Measurements from ENCODE around the gene GREB1. TPM values are rescaled to one million over a fixed set of nuclear protein-coding genes. Genes with fewer than 3 reads are reported as not detected.

The GREB1 gene
- total RNA-seq, 4 donors from 2014 or later: 3.0 to 6.1 (median 4.3) TPM

DNA sequence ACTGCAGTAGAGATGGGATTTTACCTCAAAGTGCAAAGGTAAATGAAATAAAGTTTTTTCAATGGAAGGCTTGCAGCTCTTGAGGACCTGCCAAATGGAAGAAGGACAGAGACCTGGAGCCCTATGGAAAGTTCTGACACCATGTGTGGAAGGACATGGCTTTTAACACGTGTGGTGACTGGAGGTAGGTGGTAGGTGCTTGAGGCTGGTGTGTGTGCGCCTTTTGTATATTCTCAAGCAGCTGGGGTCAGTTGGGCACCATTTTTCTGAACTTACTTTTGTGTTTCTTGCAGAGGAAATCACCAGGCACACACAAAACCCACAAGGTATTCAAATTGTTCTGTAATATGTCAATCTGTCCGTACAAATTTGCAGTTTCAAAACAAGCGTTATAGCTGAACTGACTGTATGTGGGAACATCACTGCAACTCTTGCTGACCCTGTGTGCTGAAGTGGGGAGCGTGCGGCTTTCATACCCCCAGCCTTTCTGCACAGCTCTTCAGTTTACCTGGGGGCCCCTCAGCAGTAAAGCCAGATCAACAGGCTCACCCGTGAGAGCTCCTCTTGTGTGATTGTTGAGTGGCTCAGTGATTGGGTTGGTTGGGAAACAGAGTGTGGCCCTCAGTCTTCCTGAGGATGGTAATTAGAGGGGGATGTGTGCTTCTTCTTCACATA lies 363 bp downstream of the GREB1 start:
- Histone ChIP-seq H3K4me3 (no peak overlapping the region), H3K4me1 (peaks cover 26% of the 10 kb centered on the region), H3K27ac (no peak overlapping the region), H3K36me3 (no peaks in the 10 kb centered on the region), H3K9me3 (no peaks in the 10 kb centered on the region), H3K27me3 (peaks cover 2% of the 10 kb centered on the region)
- DNase-seq (ENCODE audit: low spot score in 2 of 2): no peak
- WGBS: 75% methylated on average over 7 of the region's 7 CpGs
- TF ChIP-seq POLR2A (IDR thresholded peaks at IDR 0.05) (no peak), POLR2AphosphoS5 (IDR thresholded peaks at IDR 0.05) (no peak), EP300 (IDR thresholded peaks at IDR 0.05) (no peak)
- TF ChIP-seq, protein P1, sequence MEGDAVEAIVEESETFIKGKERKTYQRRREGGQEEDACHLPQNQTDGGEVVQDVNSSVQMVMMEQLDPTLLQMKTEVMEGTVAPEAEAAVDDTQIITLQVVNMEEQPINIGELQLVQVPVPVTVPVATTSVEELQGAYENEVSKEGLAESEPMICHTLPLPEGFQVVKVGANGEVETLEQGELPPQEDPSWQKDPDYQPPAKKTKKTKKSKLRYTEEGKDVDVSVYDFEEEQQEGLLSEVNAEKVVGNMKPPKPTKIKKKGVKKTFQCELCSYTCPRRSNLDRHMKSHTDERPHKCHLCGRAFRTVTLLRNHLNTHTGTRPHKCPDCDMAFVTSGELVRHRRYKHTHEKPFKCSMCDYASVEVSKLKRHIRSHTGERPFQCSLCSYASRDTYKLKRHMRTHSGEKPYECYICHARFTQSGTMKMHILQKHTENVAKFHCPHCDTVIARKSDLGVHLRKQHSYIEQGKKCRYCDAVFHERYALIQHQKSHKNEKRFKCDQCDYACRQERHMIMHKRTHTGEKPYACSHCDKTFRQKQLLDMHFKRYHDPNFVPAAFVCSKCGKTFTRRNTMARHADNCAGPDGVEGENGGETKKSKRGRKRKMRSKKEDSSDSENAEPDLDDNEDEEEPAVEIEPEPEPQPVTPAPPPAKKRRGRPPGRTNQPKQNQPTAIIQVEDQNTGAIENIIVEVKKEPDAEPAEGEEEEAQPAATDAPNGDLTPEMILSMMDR (IDR thresholded peaks at IDR 0.05): no peak

GRCh38 chr2:11534746-11535484 lies 1.1 kb downstream of the GREB1 start:
- H3K4me3 ChIP-seq: no peak overlapping the region
- H3K27ac ChIP-seq: no peak overlapping the region
- peaks cover 2% of the 10 kb centered on the region for H3K27me3 ChIP-seq
- H3K9me3 ChIP-seq: no peaks in the 10 kb centered on the region
- TF ChIP-seq POLR2AphosphoS5 (IDR thresholded peaks at IDR 0.05) (no peak), POLR2A (IDR thresholded peaks at IDR 0.05) (no peak), EP300 (IDR thresholded peaks at IDR 0.05) (no peak)
- TF ChIP-seq, protein P1 (IDR thresholded peaks at IDR 0.05): no peak
- H3K36me3 ChIP-seq: no peaks in the 10 kb centered on the region
- peaks cover 26% of the 10 kb centered on the region for H3K4me1 ChIP-seq
- 76% methylated on average over 7 of the region's 7 CpGs for WGBS
- no peak for DNase-seq (ENCODE audit: low spot score in 2 of 2)

DNA sequence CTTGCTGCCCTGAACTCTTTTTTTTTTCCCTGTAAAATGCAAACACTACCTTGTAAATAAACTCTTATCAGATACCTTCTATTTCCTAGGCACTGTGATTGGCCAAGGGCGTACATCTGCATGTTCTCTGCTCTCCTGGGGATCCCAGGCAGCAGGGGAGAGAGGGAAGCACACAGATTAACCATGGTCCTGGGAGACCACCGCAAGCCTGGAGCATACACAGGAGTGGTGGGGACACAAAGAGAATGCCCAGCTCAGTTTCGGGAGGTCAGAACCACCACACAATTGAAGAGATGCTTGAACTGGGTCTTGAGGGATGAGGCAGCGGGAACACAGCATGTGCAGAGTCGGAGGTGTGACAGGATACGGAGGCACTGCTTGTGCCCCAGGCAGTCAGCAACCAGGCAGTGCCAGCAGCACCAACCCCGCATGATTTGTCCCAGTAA lies 2.1 kb downstream of the GREB1 start:
- H3K4me1 ChIP-seq: peaks cover 26% of the 10 kb centered on the region
- 56% methylated on average over 7 of the region's 7 CpGs for WGBS
- peaks cover 2% of the 10 kb centered on the region for H3K27me3 ChIP-seq
- H3K4me3 ChIP-seq: no peak overlapping the region
- H3K36me3 ChIP-seq: no peaks in the 10 kb centered on the region
- no peaks in the 10 kb centered on the region for H3K9me3 ChIP-seq
- H3K27ac ChIP-seq: no peak overlapping the region
- no peak for DNase-seq (ENCODE audit: low spot score in 2 of 2)
- TF ChIP-seq EP300 (IDR thresholded peaks at IDR 0.05) (no peak), POLR2AphosphoS5 (IDR thresholded peaks at IDR 0.05) (no peak), POLR2A (IDR thresholded peaks at IDR 0.05) (no peak)
- TF ChIP-seq, protein P1 (IDR thresholded peaks at IDR 0.05): no peak

GRCh38 chr2:11537951-11538350 lies 4.1 kb downstream of the GREB1 start:
- Histone ChIP-seq H3K9me3 (no peaks in the 10 kb centered on the region), H3K27ac (no peak overlapping the region), H3K36me3 (no peaks in the 10 kb centered on the region), H3K4me1 (peaks cover 16% of the 10 kb centered on the region), H3K4me3 (no peak overlapping the region), H3K27me3 (peaks cover 2% of the 10 kb centered on the region)
- 93% methylated on average over 13 of the region's 13 CpGs for WGBS
- TF ChIP-seq POLR2AphosphoS5 (IDR thresholded peaks at IDR 0.05) (no peak), EP300 (IDR thresholded peaks at IDR 0.05) (no peak), POLR2A (IDR thresholded peaks at IDR 0.05) (no peak)
- TF ChIP-seq, protein P1 (IDR thresholded peaks at IDR 0.05): no peak
- DNase-seq (ENCODE audit: low spot score in 2 of 2): no peak
